ENCODE data around the gene CUX1. TPM values are rescaled to one million over a fixed set of nuclear protein-coding genes. Genes with fewer than 3 reads are reported as not detected.

CUX1 gene
- total RNA-seq, 3 donors from 2014 or later: 35.1 to 54.4 (median 41.1) TPM

DNA sequence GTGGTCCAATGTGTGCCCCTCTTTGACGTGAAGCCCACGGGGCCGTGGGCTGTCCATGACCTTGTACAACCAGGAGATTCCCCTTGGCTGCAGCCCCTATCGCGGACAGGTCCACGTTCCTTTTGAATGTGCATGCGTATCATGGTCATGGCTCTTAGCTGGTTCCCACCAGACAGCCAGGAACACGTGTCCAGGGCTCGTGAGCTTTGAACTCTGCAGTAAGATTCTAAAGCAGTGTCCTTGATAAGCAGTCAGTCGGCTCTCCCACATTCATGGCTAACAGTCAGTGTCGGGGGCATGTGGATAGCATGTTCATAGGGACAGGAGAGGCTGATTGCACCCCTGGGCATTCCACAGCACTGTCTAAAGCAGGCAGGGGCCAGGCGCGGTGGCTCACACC, 393.4 kb downstream of the CUX1 start:
- H3K4me3 ChIP-seq: no peak overlapping the region
- intact Hi-C loops (cut with DNase I; ENCODE audit: low total_unique reads): no loop called here
- no peaks in the 10 kb centered on the region for H3K27me3 ChIP-seq
- no peak for DNase-seq (ENCODE audit: low spot score in 2 of 2)
- H3K9me3 ChIP-seq: no peaks in the 10 kb centered on the region
- no peaks in the 10 kb centered on the region for H3K36me3 ChIP-seq
- no peak for TF ChIP-seq POLR2AphosphoS5 (IDR thresholded peaks at IDR 0.05)
- TF ChIP-seq, protein P1, sequence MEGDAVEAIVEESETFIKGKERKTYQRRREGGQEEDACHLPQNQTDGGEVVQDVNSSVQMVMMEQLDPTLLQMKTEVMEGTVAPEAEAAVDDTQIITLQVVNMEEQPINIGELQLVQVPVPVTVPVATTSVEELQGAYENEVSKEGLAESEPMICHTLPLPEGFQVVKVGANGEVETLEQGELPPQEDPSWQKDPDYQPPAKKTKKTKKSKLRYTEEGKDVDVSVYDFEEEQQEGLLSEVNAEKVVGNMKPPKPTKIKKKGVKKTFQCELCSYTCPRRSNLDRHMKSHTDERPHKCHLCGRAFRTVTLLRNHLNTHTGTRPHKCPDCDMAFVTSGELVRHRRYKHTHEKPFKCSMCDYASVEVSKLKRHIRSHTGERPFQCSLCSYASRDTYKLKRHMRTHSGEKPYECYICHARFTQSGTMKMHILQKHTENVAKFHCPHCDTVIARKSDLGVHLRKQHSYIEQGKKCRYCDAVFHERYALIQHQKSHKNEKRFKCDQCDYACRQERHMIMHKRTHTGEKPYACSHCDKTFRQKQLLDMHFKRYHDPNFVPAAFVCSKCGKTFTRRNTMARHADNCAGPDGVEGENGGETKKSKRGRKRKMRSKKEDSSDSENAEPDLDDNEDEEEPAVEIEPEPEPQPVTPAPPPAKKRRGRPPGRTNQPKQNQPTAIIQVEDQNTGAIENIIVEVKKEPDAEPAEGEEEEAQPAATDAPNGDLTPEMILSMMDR (IDR thresholded peaks at IDR 0.05): no peak
- no peak for TF ChIP-seq POLR2A (IDR thresholded peaks at IDR 0.05)
- no peak overlapping the region for H3K27ac ChIP-seq
- H3K4me1 ChIP-seq: no peaks in the 10 kb centered on the region

DNA sequence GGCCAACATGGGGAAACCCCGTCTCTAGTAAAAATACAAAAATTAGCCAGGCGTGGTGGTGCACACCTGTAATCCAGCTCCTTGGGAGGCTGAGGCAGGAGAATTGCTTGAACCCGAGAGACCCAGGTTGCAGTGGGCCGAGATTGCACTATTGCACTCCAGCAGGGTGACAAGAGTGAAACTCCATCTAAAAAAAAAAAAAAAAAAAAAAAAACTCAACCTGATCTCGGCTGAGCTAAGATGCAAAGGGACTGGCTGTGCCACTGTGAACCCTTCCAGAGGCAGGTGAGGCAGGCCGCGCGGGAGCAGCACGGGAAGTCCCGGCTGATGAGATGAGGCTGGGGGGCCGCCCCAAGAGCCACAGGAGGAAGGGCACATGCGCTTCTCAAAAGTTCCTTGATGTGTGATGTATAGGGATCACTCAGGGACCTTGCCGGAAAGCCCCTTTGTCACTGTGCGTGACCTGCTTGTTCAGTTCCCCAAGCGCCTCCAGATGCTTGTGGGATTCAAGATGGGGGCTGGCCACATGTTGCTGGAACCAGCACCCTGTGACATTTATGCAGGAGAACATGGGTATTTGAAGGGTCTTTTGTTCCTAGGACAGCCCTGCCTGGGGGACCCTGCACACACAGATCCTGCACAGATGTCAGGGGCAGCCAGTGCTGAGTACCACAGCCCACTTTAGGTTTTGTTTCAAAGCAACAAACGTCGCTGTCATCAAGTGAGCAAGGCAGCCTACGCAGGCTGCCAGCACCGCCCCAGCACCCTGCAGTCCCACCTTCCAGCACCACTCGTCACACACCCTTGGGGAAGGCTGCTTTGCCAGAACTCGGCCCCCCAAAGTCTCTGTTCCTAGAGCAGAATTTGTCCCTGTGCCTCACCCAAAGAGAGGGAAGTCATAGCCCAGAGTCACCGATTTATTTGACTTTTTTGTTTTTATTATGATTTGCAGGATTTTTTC, 394.4 kb downstream of the CUX1 start:
- Histone ChIP-seq H3K27ac (no peak overlapping the region), H3K36me3 (no peaks in the 10 kb centered on the region), H3K4me1 (no peaks in the 10 kb centered on the region), H3K4me3 (no peak overlapping the region), H3K9me3 (no peaks in the 10 kb centered on the region), H3K27me3 (no peaks in the 10 kb centered on the region)
- intact Hi-C loops (cut with DNase I; ENCODE audit: low total_unique reads): no loop called here
- TF ChIP-seq, protein P1 (IDR thresholded peaks at IDR 0.05): no peak
- no peak for TF ChIP-seq POLR2A (IDR thresholded peaks at IDR 0.05)
- TF ChIP-seq POLR2AphosphoS5 (IDR thresholded peaks at IDR 0.05): no peak
- DNase-seq (ENCODE audit: low spot score in 2 of 2): no peak

DNA sequence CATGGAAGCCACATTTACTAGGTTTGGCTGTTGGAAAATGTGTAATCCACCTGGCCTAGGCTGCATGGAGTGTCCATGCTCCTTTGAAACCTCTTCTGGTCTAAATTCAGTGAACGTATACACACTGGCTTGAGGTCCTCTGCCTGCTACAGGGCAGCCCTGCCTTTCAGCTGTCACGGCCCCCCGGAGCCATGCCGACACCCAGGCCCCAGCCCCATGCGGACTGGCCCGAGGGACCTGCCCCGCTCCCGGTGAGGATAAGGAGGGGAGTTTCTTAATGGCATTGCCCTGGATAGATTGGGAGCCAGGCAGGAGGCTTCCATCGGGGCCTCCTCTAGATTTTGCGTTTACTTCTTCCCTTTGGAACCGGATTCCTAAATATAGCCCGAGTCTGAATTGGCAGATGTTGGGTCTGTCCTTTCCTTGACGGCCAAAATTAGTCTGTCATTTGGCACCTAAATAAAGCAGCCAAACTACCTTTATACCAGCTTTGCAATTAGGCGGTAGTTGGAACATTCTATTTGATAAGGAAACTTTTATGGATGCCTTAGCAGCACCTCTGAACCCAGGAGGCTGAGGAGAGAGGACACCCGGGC, 397.1 kb downstream of the CUX1 start:
- TF ChIP-seq, protein P1 (IDR thresholded peaks at IDR 0.05): no peak
- TF ChIP-seq POLR2AphosphoS5 (IDR thresholded peaks at IDR 0.05) (no peak), POLR2A (IDR thresholded peaks at IDR 0.05) (no peak)
- Histone ChIP-seq H3K36me3 (no peaks in the 10 kb centered on the region), H3K27me3 (no peaks in the 10 kb centered on the region), H3K9me3 (no peaks in the 10 kb centered on the region), H3K4me1 (no peaks in the 10 kb centered on the region), H3K27ac (no peak overlapping the region), H3K4me3 (no peak overlapping the region)
- intact Hi-C loops (cut with DNase I; ENCODE audit: low total_unique reads): no loop called here
- no peak for DNase-seq (ENCODE audit: low spot score in 2 of 2)

DNA sequence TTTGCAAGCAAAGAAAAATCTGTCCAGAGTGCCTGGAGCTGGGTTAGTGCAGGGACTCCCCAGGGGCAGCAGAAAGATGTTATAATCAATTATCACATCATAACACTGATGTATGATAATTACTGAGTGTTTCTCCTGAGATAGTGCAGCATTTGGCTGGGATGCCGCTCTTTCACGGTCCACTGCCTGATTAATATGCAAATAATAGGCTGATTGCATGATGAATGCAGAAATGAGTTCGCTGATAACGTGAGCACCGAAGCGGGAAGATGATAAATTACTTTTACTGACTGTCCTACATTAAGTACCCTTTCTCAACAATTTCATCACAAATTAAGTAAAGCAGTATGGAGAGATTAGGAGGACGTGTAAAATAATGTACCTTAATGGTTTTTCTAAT, 397.8 kb downstream of the CUX1 start:
- no peaks in the 10 kb centered on the region for H3K27me3 ChIP-seq
- H3K36me3 ChIP-seq: no peaks in the 10 kb centered on the region
- TF ChIP-seq POLR2A (IDR thresholded peaks at IDR 0.05): no peak
- no peak for TF ChIP-seq POLR2AphosphoS5 (IDR thresholded peaks at IDR 0.05)
- TF ChIP-seq, protein P1 (IDR thresholded peaks at IDR 0.05): no peak
- H3K4me1 ChIP-seq: no peaks in the 10 kb centered on the region
- no peak overlapping the region for H3K4me3 ChIP-seq
- intact Hi-C loops (cut with DNase I; ENCODE audit: low total_unique reads): no loop called here
- no peak overlapping the region for H3K27ac ChIP-seq
- no peak for DNase-seq (ENCODE audit: low spot score in 2 of 2)
- no peaks in the 10 kb centered on the region for H3K9me3 ChIP-seq

DNA sequence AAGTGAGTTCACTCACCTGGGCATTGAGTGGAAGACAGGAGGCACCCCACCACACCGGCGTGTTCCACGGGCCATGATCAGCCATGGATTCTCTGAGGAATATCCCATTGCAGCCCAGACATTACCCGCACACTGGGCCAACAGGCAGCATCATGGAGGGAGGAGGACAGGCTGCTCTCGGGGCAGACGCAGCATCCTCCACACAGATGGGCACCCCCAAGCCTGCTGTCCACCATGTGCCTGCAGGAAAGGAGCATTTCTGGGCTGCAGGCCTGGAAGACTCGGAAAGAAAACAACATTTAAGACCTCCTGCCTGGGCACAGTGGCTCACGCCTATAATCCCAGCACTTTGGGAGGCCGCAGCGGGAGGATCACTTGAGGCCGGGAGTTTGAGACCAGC, 398.3 kb downstream of the CUX1 start:
- Histone ChIP-seq H3K4me3 (no peak overlapping the region), H3K4me1 (no peaks in the 10 kb centered on the region), H3K27me3 (no peaks in the 10 kb centered on the region), H3K36me3 (no peaks in the 10 kb centered on the region), H3K9me3 (no peaks in the 10 kb centered on the region), H3K27ac (no peak overlapping the region)
- TF ChIP-seq POLR2AphosphoS5 (IDR thresholded peaks at IDR 0.05) (no peak), POLR2A (IDR thresholded peaks at IDR 0.05) (no peak)
- TF ChIP-seq, protein P1 (IDR thresholded peaks at IDR 0.05): no peak
- intact Hi-C loops (cut with DNase I; ENCODE audit: low total_unique reads): no loop called here
- DNase-seq (ENCODE audit: low spot score in 2 of 2): no peak

Measured in breast epithelium (tissue), 4 donors.